VCaP (cell line): ENCODE measurements around the gene PRR16.

Experiments used
- H3K27ac ChIP-seq: fragments of 450-650 bp; 2 replicates; pipeline ENCODE4 v1.5.1; 2017
- TF ChIP-seq, protein P1 (sequence below): fragments of 450-650 bp; conservative IDR thresholded peaks from 2 replicates; pipeline ENCODE4 v1.5.1; 2017; ENCODE audit warnings: mild to moderate bottlenecking, moderate library complexity

PRR16 gene

DNA sequence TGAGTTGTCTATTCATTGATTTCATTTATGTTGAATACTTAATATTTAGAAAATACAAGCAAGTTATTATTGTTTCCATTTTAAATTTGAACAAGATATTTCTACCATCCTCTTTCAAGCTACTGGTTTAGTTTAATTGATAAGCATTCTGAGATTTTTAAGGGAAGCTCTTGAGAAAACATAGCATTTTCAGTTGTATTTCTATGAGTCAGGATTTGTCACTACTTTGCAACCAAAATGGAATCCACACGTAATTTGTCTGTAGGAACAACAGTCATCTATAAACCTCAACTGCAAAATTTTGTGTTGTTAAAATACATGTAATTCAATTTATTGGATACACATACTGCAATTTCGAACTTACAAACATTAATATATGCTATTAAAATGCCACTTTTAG lies 74.0 kb downstream of the PRR16 start:
- H3K27ac ChIP-seq = no peak overlapping the region

DNA sequence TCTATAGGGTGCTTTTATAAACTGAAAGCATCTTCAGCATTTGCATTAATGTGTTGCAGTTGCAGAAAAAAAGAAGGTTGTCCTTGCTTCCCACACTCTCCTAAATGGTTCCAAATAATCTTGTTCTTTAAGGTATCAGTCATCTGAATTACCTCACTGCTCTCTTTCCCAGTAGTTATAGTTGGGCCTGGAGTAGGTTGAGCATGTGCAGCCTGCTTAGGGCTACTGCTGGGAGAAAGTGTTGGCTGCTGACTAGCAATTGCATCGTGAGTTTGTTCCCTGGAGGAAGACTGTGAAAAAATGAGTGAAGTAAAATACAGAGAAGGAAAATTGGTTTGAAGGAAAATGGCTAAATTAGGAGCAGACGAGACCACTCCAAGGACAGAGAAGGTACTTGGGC lies 74.5 kb downstream of the PRR16 start:
- TF ChIP-seq, protein P1, sequence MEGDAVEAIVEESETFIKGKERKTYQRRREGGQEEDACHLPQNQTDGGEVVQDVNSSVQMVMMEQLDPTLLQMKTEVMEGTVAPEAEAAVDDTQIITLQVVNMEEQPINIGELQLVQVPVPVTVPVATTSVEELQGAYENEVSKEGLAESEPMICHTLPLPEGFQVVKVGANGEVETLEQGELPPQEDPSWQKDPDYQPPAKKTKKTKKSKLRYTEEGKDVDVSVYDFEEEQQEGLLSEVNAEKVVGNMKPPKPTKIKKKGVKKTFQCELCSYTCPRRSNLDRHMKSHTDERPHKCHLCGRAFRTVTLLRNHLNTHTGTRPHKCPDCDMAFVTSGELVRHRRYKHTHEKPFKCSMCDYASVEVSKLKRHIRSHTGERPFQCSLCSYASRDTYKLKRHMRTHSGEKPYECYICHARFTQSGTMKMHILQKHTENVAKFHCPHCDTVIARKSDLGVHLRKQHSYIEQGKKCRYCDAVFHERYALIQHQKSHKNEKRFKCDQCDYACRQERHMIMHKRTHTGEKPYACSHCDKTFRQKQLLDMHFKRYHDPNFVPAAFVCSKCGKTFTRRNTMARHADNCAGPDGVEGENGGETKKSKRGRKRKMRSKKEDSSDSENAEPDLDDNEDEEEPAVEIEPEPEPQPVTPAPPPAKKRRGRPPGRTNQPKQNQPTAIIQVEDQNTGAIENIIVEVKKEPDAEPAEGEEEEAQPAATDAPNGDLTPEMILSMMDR = no peak
- no peak overlapping the region for H3K27ac ChIP-seq

More for the DNA sequence above, 74.0 kb downstream of the PRR16 start:
- TF ChIP-seq, protein P1 = no peak

DNA sequence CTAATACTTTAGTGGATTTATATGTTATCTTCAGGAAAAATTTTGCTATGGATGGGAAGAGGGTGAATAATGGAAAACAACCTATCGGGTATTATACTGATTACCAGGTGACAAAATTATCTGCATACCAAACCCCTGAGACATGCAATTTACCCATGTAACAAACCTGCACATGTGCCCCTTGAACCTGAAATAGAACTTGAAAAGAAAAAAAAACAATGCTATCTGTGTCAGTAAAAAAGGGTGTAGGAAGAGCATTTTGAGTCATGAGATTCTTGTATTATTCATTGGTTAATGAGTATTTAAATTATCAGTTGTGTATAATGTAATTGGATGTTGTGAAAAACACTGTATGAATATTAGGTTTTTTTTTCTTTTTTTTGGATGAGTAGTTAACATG lies 75.4 kb downstream of the PRR16 start:
- TF ChIP-seq, protein P1 = no peak
- H3K27ac ChIP-seq = no peak overlapping the region

DNA sequence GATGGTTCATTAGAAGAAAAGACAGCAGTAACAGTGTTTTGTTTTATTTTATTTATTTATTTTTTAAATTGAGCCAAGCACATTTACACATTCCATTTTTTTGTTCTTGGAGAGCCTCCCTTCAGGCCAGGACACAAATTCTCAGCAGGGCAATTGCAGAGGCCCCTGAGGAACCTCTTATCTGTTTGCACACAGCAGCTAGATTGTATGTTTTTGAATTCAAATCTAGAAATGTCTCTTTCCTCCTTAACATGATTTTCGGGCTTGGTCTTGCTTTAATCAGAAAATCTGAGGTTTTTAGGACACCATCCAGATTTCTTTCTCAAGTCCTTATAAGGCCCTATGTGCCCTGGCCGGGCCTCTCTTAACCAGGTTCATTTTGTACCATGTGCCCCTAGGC lies 76.0 kb downstream of the PRR16 start:
- H3K27ac ChIP-seq = no peak overlapping the region
- TF ChIP-seq, protein P1 = no peak

DNA sequence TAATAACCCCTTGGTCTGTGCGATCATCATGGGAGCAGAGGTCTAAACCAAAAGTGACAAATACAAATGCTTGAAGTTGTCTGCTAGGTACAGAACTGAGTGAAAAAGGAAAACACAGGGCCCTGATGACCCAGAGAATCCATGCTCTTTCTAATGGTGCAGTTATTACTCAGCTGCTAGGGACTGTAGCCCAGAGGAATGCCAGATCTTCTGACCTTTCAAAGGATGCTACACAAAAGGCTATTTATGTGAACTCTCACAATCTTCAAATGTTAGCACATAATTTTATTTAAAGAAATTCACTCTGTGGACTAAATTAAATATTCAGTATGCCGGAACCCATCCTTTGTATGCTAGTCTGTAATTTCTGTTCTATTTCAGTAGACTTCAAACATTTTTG lies 79.9 kb downstream of the PRR16 start:
- no peak overlapping the region for H3K27ac ChIP-seq
- TF ChIP-seq, protein P1 = no peak

DNA sequence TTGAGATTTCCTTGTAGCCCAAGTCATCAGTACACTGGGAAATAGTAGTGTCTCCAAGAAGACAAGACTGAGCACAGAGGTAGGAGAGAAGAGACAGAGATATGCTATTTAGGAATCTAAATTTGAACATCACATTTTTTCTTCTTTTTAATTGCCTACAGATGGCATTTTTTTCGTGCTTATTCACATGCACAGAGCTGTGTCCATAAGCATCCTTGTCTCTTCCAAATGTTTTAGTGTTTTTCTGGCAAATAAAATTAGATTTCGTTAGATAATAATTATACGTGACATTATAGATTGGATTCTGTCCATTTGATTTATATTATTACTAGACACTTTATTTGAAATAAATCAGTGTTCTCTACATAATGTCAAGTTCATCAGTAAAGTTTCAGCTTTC lies 80.9 kb downstream of the PRR16 start:
- TF ChIP-seq, protein P1 = no peak
- H3K27ac ChIP-seq = no peak overlapping the region

DNA sequence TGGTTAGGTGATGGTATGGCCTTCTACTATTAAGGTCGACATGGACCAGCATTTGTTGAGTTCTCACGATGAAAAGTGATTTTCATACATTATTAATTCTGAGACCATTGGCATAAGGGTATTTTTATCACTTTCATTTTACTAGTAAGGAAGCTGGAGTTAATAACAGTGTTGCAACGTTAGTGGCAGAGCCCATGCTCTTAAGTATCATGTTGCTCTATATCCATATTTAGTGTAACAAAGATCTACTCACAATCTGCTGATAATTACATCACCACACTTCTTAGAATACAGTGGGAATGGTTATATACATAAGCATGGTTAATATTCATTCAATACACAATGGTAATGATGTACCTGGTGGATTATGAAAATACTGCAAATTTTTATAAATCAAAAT lies 81.9 kb downstream of the PRR16 start:
- TF ChIP-seq, protein P1 = no peak
- H3K27ac ChIP-seq = no peak overlapping the region

DNA sequence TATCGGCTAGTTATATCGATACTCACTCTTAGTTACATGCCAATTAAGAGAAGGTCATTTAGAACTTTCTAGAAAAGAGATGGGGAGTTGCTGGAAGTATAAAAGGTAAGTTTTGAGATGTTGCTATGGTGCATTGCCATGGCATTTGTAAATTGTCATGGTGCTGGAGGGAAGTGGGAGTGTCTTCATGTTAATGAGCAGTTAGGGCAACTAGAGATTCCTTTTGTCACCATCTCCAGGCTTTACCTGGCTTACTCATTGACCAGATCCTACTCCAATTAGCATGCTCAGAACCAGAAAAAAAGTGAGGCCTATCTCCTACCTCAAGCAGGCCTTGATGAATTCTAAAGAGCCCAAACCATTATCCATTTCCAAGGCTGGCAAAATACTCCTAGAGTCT lies 82.8 kb downstream of the PRR16 start:
- no peak overlapping the region for H3K27ac ChIP-seq
- TF ChIP-seq, protein P1 = no peak
